ENCODE measurements around the gene IBA57.

GRCh38 chr1:228161866-228162265, 3.7 kb upstream of the IBA57 start:
- no peak for TF ChIP-seq TAF1 (IDR thresholded peaks at IDR 0.05; ENCODE audit: low read depth, low read length)
- TF ChIP-seq POLR2AphosphoS5 (IDR thresholded peaks at IDR 0.05; ENCODE audit: low read depth, low read length): no peak
- TF ChIP-seq POLR2A (IDR thresholded peaks at IDR 0.05; ENCODE audit: low read depth, low read length): no peak
- no peak for TF ChIP-seq SPI1 (IDR thresholded peaks at IDR 0.05; ENCODE audit: low read depth, low read length)
- TF ChIP-seq PAX5 (IDR thresholded peaks at IDR 0.05; ENCODE audit: insufficient read depth, low read length, severe bottlenecking): no peak
- TF ChIP-seq POU2F2 (IDR thresholded peaks at IDR 0.05; ENCODE audit: low read depth, low read length): no peak

Measured in GM12891 (cell line).